K562 treated with DMSO at 1 percent for 48 hours (cell line): ENCODE data around the gene YJU2. TPM values are rescaled to one million over a fixed set of nuclear protein-coding genes. Genes with fewer than 3 reads are reported as not detected.

Experiments used
- total RNA-seq: library from RNA; unstranded; fragments of 300-600 nt; gene quantifications from 2 replicates; pipeline ENCODE4 v1.2.3, GENCODE V29; 2022; ENCODE audit warnings: low replicate concordance; ENCODE audit errors: extremely low read depth

Gene YJU2
- not detected in 2 replicates for total RNA-seq

GRCh38 chr19:4246767-4247593 lies at the start of gene YJU2:
TSS of gene YJU2 (plus strand) at chr19:4247080. CDS start at chr19:4247147, 67 bp downstream.

GRCh38 chr19:4229179-4229931 lies 17.5 kb upstream of the YJU2 start, which contains the start of gene EBI3:
TSS of gene EBI3 (plus strand) at chr19:4229523. CDS start at chr19:4229551, 28 bp downstream.

GRCh38 chr19:4278419-4279266 lies 31.8 kb downstream of the YJU2 start, which contains the start of gene SHD:
TSS of gene SHD (plus strand) at chr19:4279266. CDS start at chr19:4280064, 798 bp downstream.

GRCh38 chr19:4302243-4302640 lies 55.4 kb downstream of the YJU2 start, which contains the start of gene TMIGD2:
TSS of gene TMIGD2 (minus strand) at chr19:4302389. CDS start at chr19:4302385, 4 bp downstream.

GRCh38 chr19:4304538-4305256 lies 57.8 kb downstream of the YJU2 start, which contains the start of gene FSD1:
TSS of gene FSD1 (plus strand) at chr19:4304598. CDS start at chr19:4304747, 149 bp downstream.

Other genes starting within 250 kb of the YJU2 start
- not detected in 2 replicates for gene PIAS4, start 239.3 kb upstream of the YJU2 start, total RNA-seq
- gene ZBTB7A, start 180.2 kb upstream of the YJU2 start, total RNA-seq, result not detected in 2 replicates
- gene MAP2K2, start 123.0 kb upstream of the YJU2 start, total RNA-seq, result not detected in 2 replicates
- not detected in 2 replicates for gene CREB3L3, start 93.4 kb upstream of the YJU2 start, total RNA-seq
- gene SIRT6, start 64.5 kb upstream of the YJU2 start, total RNA-seq, result not detected in 2 replicates
- gene ANKRD24, start 64.4 kb upstream of the YJU2 start, total RNA-seq, result not detected in 2 replicates
- not detected in 2 replicates for gene EBI3, start 17.6 kb upstream of the YJU2 start, total RNA-seq
- gene SHD, start 32.2 kb downstream of the YJU2 start, total RNA-seq, result not detected in 2 replicates
- not detected in 2 replicates for gene TMIGD2, start 55.3 kb downstream of the YJU2 start, total RNA-seq
- gene FSD1, start 57.5 kb downstream of the YJU2 start, total RNA-seq, result not detected in 2 replicates
- gene STAP2, start 91.7 kb downstream of the YJU2 start, total RNA-seq, result not detected in 2 replicates
- gene MPND, start 96.5 kb downstream of the YJU2 start, total RNA-seq, result not detected in 2 replicates
- gene SH3GL1, start 153.5 kb downstream of the YJU2 start, total RNA-seq, result 179 TPM in 1 of 2 replicates, not detected in the other
- not detected in 2 replicates for gene CHAF1A, start 155.6 kb downstream of the YJU2 start, total RNA-seq
- gene UBXN6, start 210.7 kb downstream of the YJU2 start, total RNA-seq, result not detected in 2 replicates
- 312 TPM in 1 of 2 replicates, not detected in the other for gene HDGFL2, start 225.2 kb downstream of the YJU2 start, total RNA-seq